Endodermal cell (in vitro differentiated cells): ENCODE data around the gene LOXHD1. TPM values are rescaled to one million over a fixed set of nuclear protein-coding genes. Genes with fewer than 3 reads are reported as not detected.

Experiments
- DNase-seq: peaks from one replicate; pipeline ENCODE4 v3.0.0-alpha.2; 2017
- H3K27ac ChIP-seq: 2 replicates; pipeline ENCODE4 v1.5.1; 2013; ENCODE audit warnings: mild to moderate bottlenecking, low read depth, low read length, moderate library complexity
- H3K27me3 ChIP-seq: 2 replicates; pipeline ENCODE4 v1.6.1; 2013; ENCODE audit warnings: mild to moderate bottlenecking, low read length, moderate library complexity; ENCODE audit not compliant: insufficient read depth, control insufficient read depth, poor library complexity, severe bottlenecking
- H3K36me3 ChIP-seq: 2 replicates; pipeline ENCODE4 v1.7.0; 2013; ENCODE audit warnings: mild to moderate bottlenecking, low read length, moderate library complexity; ENCODE audit not compliant: control insufficient read depth, insufficient read depth
- H3K4me1 ChIP-seq: one replicate; pipeline ENCODE4 v1.7.0; 2013; ENCODE audit warnings: low read length; ENCODE audit not compliant: control insufficient read depth, insufficient read depth
- H3K4me3 ChIP-seq: 2 replicates; pipeline ENCODE4 v1.5.1; 2013; ENCODE audit warnings: mild to moderate bottlenecking, low read length, moderate library complexity
- H3K9ac ChIP-seq: 2 replicates; pipeline ENCODE4 v1.6.1; 2013; ENCODE audit warnings: mild to moderate bottlenecking, low read length, moderate library complexity; ENCODE audit not compliant: poor library complexity, severe bottlenecking; ENCODE audit errors: extremely low read depth
- H3K9me3 ChIP-seq: 2 replicates; pipeline ENCODE4 v1.6.1; 2013; ENCODE audit warnings: mild to moderate bottlenecking, low read length, moderate library complexity; ENCODE audit not compliant: control insufficient read depth
- H3K27ac Mint-ChIP-seq: 2 replicates; pipeline ENCODE4 v1.8.0; 2020; ENCODE audit warnings: mixed read lengths
- H3K27me3 Mint-ChIP-seq: 2 replicates; pipeline ENCODE4 v1.8.0; 2021; ENCODE audit warnings: mild to moderate bottlenecking, mixed read lengths; ENCODE audit not compliant: insufficient read depth
- H3K36me3 Mint-ChIP-seq: 2 replicates; pipeline ENCODE4 v1.8.0; 2020; ENCODE audit warnings: low read depth, mixed read lengths
- H3K4me1 Mint-ChIP-seq: 2 replicates; pipeline ENCODE4 v1.8.0; 2020; ENCODE audit warnings: mixed read lengths
- H3K4me3 Mint-ChIP-seq: 2 replicates; pipeline ENCODE4 v1.8.0; 2020; ENCODE audit warnings: mild to moderate bottlenecking, moderate library complexity, mixed read lengths
- H3K9me3 Mint-ChIP-seq: 2 replicates; pipeline ENCODE4 v1.8.0; 2020; ENCODE audit warnings: mild to moderate bottlenecking, mixed read lengths
- WGBS, 2 experiments: methylation state at CpG; one replicate each; pipeline versions ENCODE4 v1.1.5 to v1.1.7; 2013; ENCODE audit warnings: missing lambda C conversion rate in 2 of 2, mixed read lengths in 1 of 2; ENCODE audit not compliant: insufficient coverage in 1 of 2, insufficient read length in 1 of 2; 5-methylcytosine and 5-hydroxymethylcytosine counted together
- total RNA-seq, 2 donors: library from RNA; stranded (reverse); fragmentation: NEBNext Ultra II Directional in 1 of 2; extraction: Animal tissue kit (Norgen Biotek cat#: 25700) in 1 of 2; gene quantifications; 2 replicates in 1 of 2; 3 replicates in 1 of 2; pipeline ENCODE4 v1.2.1, GENCODE V29; 2021
- TF ChIP-seq, protein P1 (sequence below): fragments of 200-600 bp; sonication (generic); conservative IDR thresholded peaks from 2 replicates; pipeline ENCODE4 v1.5.0; 2021; ENCODE audit warnings: antibody characterized with exemption, mild to moderate bottlenecking

The LOXHD1 gene
- total RNA-seq, 2 donors from 2014 or later: 2.1 TPM; not detected in 1

DNA sequence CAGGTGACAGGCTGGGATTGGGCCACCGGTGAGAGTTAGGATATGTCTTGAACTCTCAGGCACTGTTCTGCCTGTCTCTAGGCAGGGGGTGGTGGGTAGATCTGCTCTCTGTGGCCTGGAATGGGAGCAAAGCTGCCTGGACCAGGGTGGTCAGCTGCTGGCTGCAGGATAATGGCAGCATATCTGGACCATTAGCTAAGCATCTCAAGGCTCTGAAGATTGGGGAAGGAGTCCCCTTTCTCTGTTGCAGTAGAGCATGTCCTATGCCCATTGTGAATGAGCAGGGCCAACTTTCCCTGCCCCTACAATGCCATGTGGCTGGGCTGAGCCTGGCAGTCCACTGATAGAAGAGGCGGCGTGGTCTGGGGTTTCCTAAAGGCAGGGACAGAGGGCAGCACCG, 34.6 kb downstream of the LOXHD1 start:
- H3K27me3 ChIP-seq: peaks cover 4% of the 10 kb centered on the region
- H3K4me3 Mint-ChIP-seq: no peak overlapping the region
- H3K27ac Mint-ChIP-seq: no peak overlapping the region
- H3K4me1 ChIP-seq: no peaks in the 10 kb centered on the region
- no peaks in the 10 kb centered on the region for H3K36me3 Mint-ChIP-seq
- H3K27me3 Mint-ChIP-seq: peaks cover 2% of the 10 kb centered on the region
- H3K9me3 Mint-ChIP-seq: no peaks in the 10 kb centered on the region
- H3K36me3 ChIP-seq: no peaks in the 10 kb centered on the region
- peaks cover 6% of the 10 kb centered on the region for H3K4me1 Mint-ChIP-seq
- H3K9ac ChIP-seq: no peak overlapping the region
- DNase-seq: no peak
- H3K9me3 ChIP-seq: no peaks in the 10 kb centered on the region
- no peak overlapping the region for H3K27ac ChIP-seq
- TF ChIP-seq, protein P1, sequence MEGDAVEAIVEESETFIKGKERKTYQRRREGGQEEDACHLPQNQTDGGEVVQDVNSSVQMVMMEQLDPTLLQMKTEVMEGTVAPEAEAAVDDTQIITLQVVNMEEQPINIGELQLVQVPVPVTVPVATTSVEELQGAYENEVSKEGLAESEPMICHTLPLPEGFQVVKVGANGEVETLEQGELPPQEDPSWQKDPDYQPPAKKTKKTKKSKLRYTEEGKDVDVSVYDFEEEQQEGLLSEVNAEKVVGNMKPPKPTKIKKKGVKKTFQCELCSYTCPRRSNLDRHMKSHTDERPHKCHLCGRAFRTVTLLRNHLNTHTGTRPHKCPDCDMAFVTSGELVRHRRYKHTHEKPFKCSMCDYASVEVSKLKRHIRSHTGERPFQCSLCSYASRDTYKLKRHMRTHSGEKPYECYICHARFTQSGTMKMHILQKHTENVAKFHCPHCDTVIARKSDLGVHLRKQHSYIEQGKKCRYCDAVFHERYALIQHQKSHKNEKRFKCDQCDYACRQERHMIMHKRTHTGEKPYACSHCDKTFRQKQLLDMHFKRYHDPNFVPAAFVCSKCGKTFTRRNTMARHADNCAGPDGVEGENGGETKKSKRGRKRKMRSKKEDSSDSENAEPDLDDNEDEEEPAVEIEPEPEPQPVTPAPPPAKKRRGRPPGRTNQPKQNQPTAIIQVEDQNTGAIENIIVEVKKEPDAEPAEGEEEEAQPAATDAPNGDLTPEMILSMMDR: no peak
- WGBS, 2 experiments: 90 to 94% methylated on average over 2 to 4 of the region's 4 CpGs
- H3K4me3 ChIP-seq: no peak overlapping the region

DNA sequence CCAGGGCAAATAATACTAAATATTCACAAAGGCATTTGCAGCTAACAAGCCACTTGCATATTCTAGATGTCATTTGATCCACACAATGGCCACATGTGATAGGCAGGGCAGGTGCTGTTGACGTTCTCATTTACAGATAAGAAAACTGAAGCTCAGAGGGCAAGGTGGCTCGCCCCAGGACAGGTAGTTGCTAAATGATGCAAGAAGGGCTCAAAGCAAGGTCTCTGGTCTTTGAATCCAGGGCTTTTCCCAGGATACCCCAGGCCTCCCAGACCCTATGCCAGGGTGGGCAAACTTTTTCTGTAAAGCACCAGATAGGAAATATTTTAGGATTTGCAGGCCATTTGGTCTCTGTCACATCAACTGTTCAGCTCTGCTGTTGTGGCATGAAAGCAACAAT, 35.1 kb downstream of the LOXHD1 start:
- WGBS, 2 experiments: 57 to 94% methylated on average over 2 of the region's 2 CpGs
- H3K36me3 Mint-ChIP-seq: no peaks in the 10 kb centered on the region

DNA sequence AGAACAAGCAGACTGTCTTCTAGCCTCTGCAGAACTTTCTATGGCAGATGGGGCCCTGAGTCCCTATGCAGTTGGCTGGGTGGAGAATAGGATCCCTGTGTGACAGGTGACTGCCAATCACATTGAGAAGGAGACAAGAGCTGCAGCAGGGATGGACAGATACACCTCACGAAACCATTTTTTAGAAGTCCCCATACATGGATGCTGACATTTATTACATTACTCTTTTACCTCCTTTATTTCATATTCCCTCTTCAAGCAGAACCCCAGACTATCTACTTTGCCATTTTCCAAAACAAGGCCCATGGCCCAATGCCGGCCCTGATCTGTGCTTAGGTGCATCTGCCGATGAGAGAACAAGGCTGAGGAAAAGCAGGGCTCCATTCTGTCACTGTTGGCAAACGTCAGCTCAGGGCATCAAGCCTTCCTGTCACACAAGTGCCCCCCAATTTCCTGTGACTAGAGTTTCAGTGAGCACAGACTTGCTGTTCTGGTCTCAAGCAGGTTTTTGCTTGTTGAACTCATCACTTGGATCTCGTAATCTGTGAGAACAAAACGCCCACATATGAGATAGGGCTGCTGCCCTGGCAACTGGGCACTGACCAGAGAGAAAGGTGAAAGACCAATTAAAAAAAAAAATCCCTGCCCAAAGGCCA, 35.8 kb downstream of the LOXHD1 start:
- Histone ChIP-seq H3K9ac (no peak overlapping the region), H3K27me3 (no peaks in the 10 kb centered on the region), H3K4me3 (no peak overlapping the region), H3K4me1 (no peaks in the 10 kb centered on the region), H3K36me3 (no peaks in the 10 kb centered on the region), H3K9me3 (no peaks in the 10 kb centered on the region), H3K27ac (no peak overlapping the region)
- WGBS, 2 experiments: 87 to 94% methylated on average over 3 to 6 of the region's 6 CpGs
- TF ChIP-seq, protein P1: no peak
- no peaks in the 10 kb centered on the region for H3K36me3 Mint-ChIP-seq
- H3K27ac Mint-ChIP-seq: no peak overlapping the region
- no peak for DNase-seq
- no peak overlapping the region for H3K4me3 Mint-ChIP-seq
- peaks cover 2% of the 10 kb centered on the region for H3K27me3 Mint-ChIP-seq
- no peaks in the 10 kb centered on the region for H3K9me3 Mint-ChIP-seq
- peaks cover 6% of the 10 kb centered on the region for H3K4me1 Mint-ChIP-seq

More for the DNA sequence above, 35.1 kb downstream of the LOXHD1 start:
- H3K4me1 ChIP-seq: no peaks in the 10 kb centered on the region
- DNase-seq: peak; percentile 61
- no peaks in the 10 kb centered on the region for H3K36me3 ChIP-seq
- Mint-ChIP-seq H3K9me3 (no peaks in the 10 kb centered on the region), H3K4me1 (peaks cover 6% of the 10 kb centered on the region), H3K27me3 (peaks cover 2% of the 10 kb centered on the region), H3K4me3 (no peak overlapping the region), H3K27ac (no peak overlapping the region)
- H3K27me3 ChIP-seq: no peaks in the 10 kb centered on the region
- no peaks in the 10 kb centered on the region for H3K9me3 ChIP-seq
- no peak overlapping the region for H3K27ac ChIP-seq
- H3K4me3 ChIP-seq: no peak overlapping the region
- TF ChIP-seq, protein P1: no peak
- no peak overlapping the region for H3K9ac ChIP-seq
